MM.1S (cell line): ENCODE data around the gene DUSP3.

ENCODE experiments used
- DNase-seq: peaks from one replicate; pipeline ENCODE4 v3.0.0-alpha.2; 2015
- H2AFZ ChIP-seq: fragments of 300-600 bp; sonication (generic); 2 replicates; pipeline ENCODE4 v1.6.0; 2016; ENCODE audit warnings: antibody characterized with exemption, low read length
- H3F3A ChIP-seq: fragments of 300-600 bp; sonication (generic); 2 replicates; pipeline ENCODE4 v1.6.1; 2016; ENCODE audit warnings: mild to moderate bottlenecking, antibody characterized with exemption, low read length, moderate library complexity, mixed read lengths; ENCODE audit not compliant: insufficient read depth
- H3K27ac ChIP-seq: fragments of 300-600 bp; sonication (generic); 2 replicates; pipeline ENCODE4 v1.5.1; 2016; ENCODE audit warnings: mild to moderate bottlenecking, low read length
- H3K27me3 ChIP-seq: fragments of 300-600 bp; sonication (generic); replicated peaks from 2 replicates; pipeline ENCODE4 v1.6.0; 2016; ENCODE audit warnings: low read length; ENCODE audit not compliant: insufficient read depth
- H3K36me3 ChIP-seq: fragments of 300-600 bp; sonication (generic); replicated peaks from 2 replicates; pipeline ENCODE4 v1.6.1; 2016; ENCODE audit warnings: mild to moderate bottlenecking, low read length, mixed read lengths; ENCODE audit not compliant: insufficient read depth
- H3K4me1 ChIP-seq: fragments of 300-600 bp; sonication (generic); 2 replicates; pipeline ENCODE4 v1.6.1; 2016; ENCODE audit warnings: low read length, mixed read lengths
- H3K4me2 ChIP-seq: fragments of 300-600 bp; sonication (generic); 2 replicates; pipeline ENCODE4 v1.6.0; 2016; ENCODE audit warnings: low read depth, low read length
- H3K4me3 ChIP-seq: fragments of 300-600 bp; sonication (generic); 2 replicates; pipeline ENCODE4 v1.5.1; 2016; ENCODE audit warnings: low read length, mixed read lengths
- H3K79me2 ChIP-seq: fragments of 300-600 bp; sonication (generic); 2 replicates; pipeline ENCODE4 v1.6.1; 2016; ENCODE audit warnings: mixed run types, low read length, mixed read lengths
- H3K9ac ChIP-seq: fragments of 300-600 bp; sonication (generic); 2 replicates; pipeline ENCODE4 v1.6.1; 2016; ENCODE audit warnings: low read length, mixed read lengths
- H3K9me2 ChIP-seq: fragments of 300-600 bp; sonication (generic); replicated peaks from 2 replicates; pipeline ENCODE4 v1.6.1; 2016; ENCODE audit warnings: mild to moderate bottlenecking, low read length, mixed read lengths; ENCODE audit not compliant: insufficient read depth
- H3K9me3 ChIP-seq: fragments of 300-600 bp; sonication (generic); replicated peaks from 2 replicates; pipeline ENCODE4 v1.6.1; 2016; ENCODE audit warnings: mild to moderate bottlenecking, low read length, mixed read lengths; ENCODE audit not compliant: insufficient read depth
- H4K20me1 ChIP-seq: fragments of 300-600 bp; sonication (generic); 2 replicates; pipeline ENCODE4 v1.6.1; 2016; ENCODE audit warnings: mild to moderate bottlenecking, low read length, moderate library complexity, mixed read lengths; ENCODE audit not compliant: insufficient read depth
- CTCF ChIP-seq: fragments of 300-600 bp; sonication (generic); IDR thresholded peaks from 2 replicates; pipeline ENCODE4 v1.5.1; 2016; ENCODE audit warnings: antibody characterized with exemption, low read length, mixed read lengths
- EZH2 ChIP-seq: fragments of 300-600 bp; sonication (generic); optimal IDR thresholded peaks from 2 replicates; pipeline ENCODE3; 2017; ENCODE audit warnings: low read depth, mild to moderate bottlenecking, antibody characterized with exemption, low read length, mixed read lengths
- EZH2phosphoT487 ChIP-seq: fragments of 300-600 bp; sonication (generic); IDR thresholded peaks from 2 replicates; pipeline ENCODE4 v1.6.1; 2018; ENCODE audit warnings: antibody characterized with exemption, low read length

Gene DUSP3

GRCh38 chr17:43734376-43734775 is 44.4 kb downstream of the DUSP3 start:
- Histone ChIP-seq H3K4me2 (no peak overlapping the region), H3K79me2 (no peaks in the 10 kb centered on the region), H3K36me3 (no peaks in the 10 kb centered on the region), H3K27ac (no peak overlapping the region), H3K4me3 (no peak overlapping the region), H3K4me1 (no peaks in the 10 kb centered on the region), H3F3A (no peaks in the 10 kb centered on the region), H3K9ac (no peak overlapping the region), H3K9me3 (no peaks in the 10 kb centered on the region), H3K27me3 (peaks cover 38% of the 10 kb centered on the region; the same call in 1 of the 2 replicates), H3K9me2 (no peaks in the 10 kb centered on the region), H4K20me1 (no peaks in the 10 kb centered on the region), H2AFZ (no peak overlapping the region)
- no peak for TF ChIP-seq EZH2
- no peak for TF ChIP-seq EZH2phosphoT487
- no peak for TF ChIP-seq CTCF
- no peak for DNase-seq

GRCh38 chr17:43733956-43734355 is 44.8 kb downstream of the DUSP3 start:
- Histone ChIP-seq H2AFZ (no peak overlapping the region), H3K4me3 (no peak overlapping the region), H3F3A (no peaks in the 10 kb centered on the region), H3K9me2 (no peaks in the 10 kb centered on the region), H3K9ac (no peak overlapping the region), H3K4me1 (no peaks in the 10 kb centered on the region), H3K9me3 (no peaks in the 10 kb centered on the region), H3K4me2 (no peak overlapping the region), H3K27me3 (peaks cover 38% of the 10 kb centered on the region; the same call in 1 of the 2 replicates), H3K36me3 (no peaks in the 10 kb centered on the region), H3K27ac (no peak overlapping the region), H3K79me2 (no peaks in the 10 kb centered on the region), H4K20me1 (no peaks in the 10 kb centered on the region)
- TF ChIP-seq EZH2phosphoT487 (no peak), EZH2 (no peak), CTCF (no peak)
- no peak for DNase-seq

GRCh38 chr17:43732958-43733357 is 45.8 kb downstream of the DUSP3 start:
- no peak for DNase-seq
- Histone ChIP-seq H3F3A (no peaks in the 10 kb centered on the region), H2AFZ (no peak overlapping the region), H3K36me3 (no peaks in the 10 kb centered on the region), H3K9me3 (no peaks in the 10 kb centered on the region), H3K4me1 (no peaks in the 10 kb centered on the region), H4K20me1 (no peaks in the 10 kb centered on the region), H3K27ac (no peak overlapping the region), H3K9ac (no peak overlapping the region), H3K4me3 (no peak overlapping the region), H3K79me2 (no peaks in the 10 kb centered on the region), H3K4me2 (no peak overlapping the region), H3K9me2 (no peaks in the 10 kb centered on the region), H3K27me3 (peaks cover 41% of the 10 kb centered on the region; the same call in 1 of the 2 replicates)
- no peak for TF ChIP-seq EZH2
- no peak for TF ChIP-seq EZH2phosphoT487
- TF ChIP-seq CTCF = no peak
